ENCODE results near the gene B4GALNT1. TPM values are rescaled to one million over a fixed set of nuclear protein-coding genes. Genes with fewer than 3 reads are reported as not detected.
"Not testable (repeated sequence)": the region's sequence is repeated elsewhere in the genome, so short reads cannot be mapped to it uniquely, and the experiment has no call there.

The B4GALNT1 gene
- total RNA-seq, 2 experiments from 2014 or later: 2.4 to 8.2 TPM

- ATAC-seq (peak; percentile 98), DNase-seq (peak; percentile 89)
- H3K36me3 Mint-ChIP-seq: peaks cover 8% of the 10 kb centered on the region
- H3K4me1 Mint-ChIP-seq: peaks cover 22% of the 10 kb centered on the region
- H3K27me3 Mint-ChIP-seq: no peaks in the 10 kb centered on the region
- CTCF ChIA-PET: interaction anchor here (0.6 to 5.8 kb wide), 15 partner anchors 9 to 349 kb away, joined by 3 to 77 read pairs (median 5); partner anchors contain the start of genes ARHGEF25, B4GALNT1 and OS9
- H3K27ac Mint-ChIP-seq: peak within 1 kb of the TSS; percentile 81
- no peaks in the 10 kb centered on the region for H3K9me3 Mint-ChIP-seq (ENCODE audit: low read depth)
- peak within 1 kb of the TSS; percentile 83 for H3K4me3 Mint-ChIP-seq
These were observed 41.9 kb downstream of the B4GALNT1 start, which contains the start of gene PIP4K2C for GRCh38 chr12:57590864-57591781. TSS of gene PIP4K2C (plus strand) at chr12:57591192. CDS start at chr12:57591290, 98 bp downstream.

DNA sequence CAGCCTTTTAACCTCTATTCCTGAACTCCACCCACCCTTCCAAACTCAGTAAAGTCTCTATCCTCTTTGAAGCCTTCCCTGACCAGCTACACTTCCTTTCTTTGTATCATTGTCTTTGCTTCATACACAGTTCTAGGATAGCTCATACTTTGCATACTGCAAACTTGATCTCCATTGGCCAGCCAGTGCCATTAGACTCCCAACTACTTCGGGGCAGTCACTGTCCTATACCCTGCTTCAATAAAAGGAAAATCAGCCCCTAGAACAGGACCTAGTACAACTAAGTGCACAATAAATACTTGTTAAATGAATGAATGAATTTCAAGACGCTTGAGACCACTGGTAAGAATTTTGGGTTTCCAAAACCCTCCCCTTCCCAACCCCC is 42.5 kb downstream of the B4GALNT1 start:
- DNase-seq (no peak), ATAC-seq (no peak)
- no peaks in the 10 kb centered on the region for H3K27me3 Mint-ChIP-seq
- no peaks in the 10 kb centered on the region for H3K9me3 Mint-ChIP-seq (ENCODE audit: low read depth)
- peak overlapping the region; percentile 83 for H3K4me3 Mint-ChIP-seq
- H3K4me1 Mint-ChIP-seq: peaks cover 22% of the 10 kb centered on the region
- CTCF ChIA-PET: interaction anchor here (0.8 to 5.8 kb wide), 7 partner anchors 8 to 151 kb away, joined by 3 to 77 read pairs (median 4); partner anchors contain the start of gene B4GALNT1
- H3K27ac Mint-ChIP-seq: peak overlapping the region; percentile 76
- peaks cover 4% of the 10 kb centered on the region for H3K36me3 Mint-ChIP-seq

DNA sequence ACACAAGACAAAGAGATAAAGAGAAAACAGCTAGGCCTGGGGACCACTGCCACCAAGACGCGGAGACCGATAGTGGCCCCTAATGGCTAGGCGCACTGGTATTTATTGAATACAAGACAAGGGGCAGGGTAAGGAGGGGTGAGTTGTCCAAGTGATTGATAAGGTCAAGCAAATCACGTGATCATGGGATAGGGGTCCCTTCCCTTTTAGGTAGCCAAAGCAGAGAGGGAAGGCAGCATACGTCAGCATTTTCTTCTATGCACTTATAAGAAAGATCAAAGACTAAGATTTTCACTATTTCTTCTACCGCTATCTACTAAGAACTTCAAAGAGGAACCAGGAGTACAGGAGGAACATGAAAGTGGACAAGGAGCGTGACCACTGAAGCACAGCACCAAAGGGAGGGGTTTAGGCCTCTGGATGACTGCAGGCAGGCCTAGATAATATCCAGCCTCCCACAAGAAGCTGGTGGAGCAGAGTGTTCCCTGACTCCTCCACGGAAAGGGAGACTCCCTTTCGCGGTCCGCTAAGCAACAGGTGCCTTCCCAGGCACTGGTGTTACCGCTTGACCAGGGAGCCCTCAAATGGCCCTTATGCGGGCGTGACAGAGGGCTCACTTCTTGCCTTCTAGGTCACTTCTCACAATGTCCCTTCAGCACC is 43.9 kb downstream of the B4GALNT1 start:
- not testable (repeated sequence) for ATAC-seq; DNase-seq; H3K36me3 Mint-ChIP-seq; H3K27ac Mint-ChIP-seq; H3K27me3 Mint-ChIP-seq; H3K4me3 Mint-ChIP-seq; H3K9me3 Mint-ChIP-seq (ENCODE audit: low read depth)
- CTCF ChIA-PET: interaction anchor here (1.5 kb wide), 2 partner anchors 44 to 153 kb away, joined by 3 read pairs; partner anchors contain the start of gene B4GALNT1
- H3K4me1 Mint-ChIP-seq: peaks cover 22% of the 10 kb centered on the region

- Mint-ChIP-seq H3K27me3 (no peaks in the 10 kb centered on the region), H3K4me1 (peaks cover 14% of the 10 kb centered on the region), H3K27ac (no peak overlapping the region), H3K36me3 (no peaks in the 10 kb centered on the region), H3K4me3 (no peak overlapping the region), H3K9me3 (ENCODE audit: low read depth) (no peaks in the 10 kb centered on the region)
- ATAC-seq (no peak), DNase-seq (no peak)
- CTCF ChIA-PET: interaction anchor here (1.6 kb wide), 1 partner anchor 40 kb away, joined by 3 read pairs; no protein-coding TSS in a partner anchor
These were observed 46.1 kb downstream of the B4GALNT1 start for GRCh38 chr12:57586832-57587429.

DNA sequence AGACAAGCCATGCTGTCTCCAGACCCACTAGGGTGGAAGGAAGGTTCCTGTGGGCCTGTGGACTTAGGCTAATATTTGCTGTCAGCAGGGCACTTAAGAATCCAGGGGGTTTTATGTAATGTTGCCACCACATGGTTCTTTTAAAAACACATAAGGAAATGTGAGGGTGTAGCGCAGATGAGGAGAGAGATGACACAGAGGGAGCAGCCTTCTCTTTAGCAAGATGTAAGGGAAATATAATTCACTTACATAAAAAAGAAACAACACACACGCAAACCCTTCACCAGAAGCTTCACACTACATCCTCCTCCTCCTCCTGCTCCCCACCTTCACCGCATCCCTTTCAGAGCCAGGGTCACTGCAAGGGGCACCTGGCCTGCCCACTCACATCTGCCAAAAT is 46.9 kb downstream of the B4GALNT1 start:
- ATAC-seq: no peak
- H3K4me3 Mint-ChIP-seq: no peak overlapping the region
- no peaks in the 10 kb centered on the region for H3K36me3 Mint-ChIP-seq
- no peak overlapping the region for H3K27ac Mint-ChIP-seq
- H3K9me3 Mint-ChIP-seq (ENCODE audit: low read depth): no peaks in the 10 kb centered on the region
- H3K4me1 Mint-ChIP-seq: peaks cover 10% of the 10 kb centered on the region
- no peaks in the 10 kb centered on the region for H3K27me3 Mint-ChIP-seq
- no peak for DNase-seq
- CTCF ChIA-PET: interaction anchor here (1.1 to 7.6 kb wide), 8 partner anchors 11 to 171 kb away, joined by 3 to 148 read pairs (median 7); partner anchors contain the start of gene B4GALNT1

- CTCF ChIA-PET: interaction anchor here (0.6 to 7.6 kb wide), 18 partner anchors 8 to 294 kb away, joined by 3 to 148 read pairs (median 4); partner anchors contain the start of genes B4GALNT1, DDIT3, DTX3 and OS9
- DNase-seq: no peak
- H3K9me3 Mint-ChIP-seq (ENCODE audit: low read depth): no peaks in the 10 kb centered on the region
- peaks cover 4% of the 10 kb centered on the region for H3K4me1 Mint-ChIP-seq
- H3K4me3 Mint-ChIP-seq: no peak overlapping the region
- H3K36me3 Mint-ChIP-seq: no peaks in the 10 kb centered on the region
- no peak overlapping the region for H3K27ac Mint-ChIP-seq
- no peaks in the 10 kb centered on the region for H3K27me3 Mint-ChIP-seq
- no peak for ATAC-seq
These were observed 47.8 kb downstream of the B4GALNT1 start for GRCh38 chr12:57585156-57585555.

DNA sequence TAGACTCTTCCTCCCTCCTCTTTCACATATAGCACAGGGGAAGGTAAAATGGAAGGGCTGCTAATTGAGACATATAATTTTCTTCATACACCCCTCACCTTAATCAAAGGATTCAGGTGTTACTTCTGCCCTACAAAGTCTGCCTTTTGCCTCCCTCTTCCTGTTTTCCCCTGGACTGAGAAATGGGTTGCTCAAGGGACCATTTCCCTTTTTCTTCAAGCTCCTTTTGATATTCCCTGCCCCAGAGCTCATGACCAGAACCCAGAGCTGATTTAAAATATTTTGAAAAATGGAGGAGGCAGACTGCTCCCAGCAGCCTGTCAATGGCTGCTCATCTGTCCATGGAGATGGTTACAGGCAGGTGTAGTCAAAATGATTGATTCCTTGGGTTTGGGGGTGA is 48.3 kb downstream of the B4GALNT1 start:
- Mint-ChIP-seq H3K36me3 (no peaks in the 10 kb centered on the region), H3K27me3 (no peaks in the 10 kb centered on the region), H3K4me1 (peaks cover 4% of the 10 kb centered on the region), H3K9me3 (ENCODE audit: low read depth) (no peaks in the 10 kb centered on the region), H3K4me3 (no peak overlapping the region), H3K27ac (no peak overlapping the region)
- CTCF ChIA-PET: interaction anchor here (0.6 to 7.6 kb wide), 18 partner anchors 9 to 294 kb away, joined by 3 to 148 read pairs (median 10); partner anchors contain the start of genes B4GALNT1, DDIT3, DTX3 and OS9
- DNase-seq (no peak), ATAC-seq (no peak)

GRCh38 chr12:57584050-57584449 is 49.0 kb downstream of the B4GALNT1 start:
- no peaks in the 10 kb centered on the region for H3K36me3 Mint-ChIP-seq
- no peak for DNase-seq
- H3K27ac Mint-ChIP-seq: no peak overlapping the region
- no peak overlapping the region for H3K4me3 Mint-ChIP-seq
- peaks cover 4% of the 10 kb centered on the region for H3K4me1 Mint-ChIP-seq
- H3K9me3 Mint-ChIP-seq (ENCODE audit: low read depth): no peaks in the 10 kb centered on the region
- H3K27me3 Mint-ChIP-seq: no peaks in the 10 kb centered on the region
- CTCF ChIA-PET: interaction anchor here (0.8 to 7.6 kb wide), 31 partner anchors 9 to 295 kb away, joined by 3 to 148 read pairs (median 6); partner anchors contain the start of genes B4GALNT1, DDIT3, DTX3 and OS9
- no peak for ATAC-seq

DNA sequence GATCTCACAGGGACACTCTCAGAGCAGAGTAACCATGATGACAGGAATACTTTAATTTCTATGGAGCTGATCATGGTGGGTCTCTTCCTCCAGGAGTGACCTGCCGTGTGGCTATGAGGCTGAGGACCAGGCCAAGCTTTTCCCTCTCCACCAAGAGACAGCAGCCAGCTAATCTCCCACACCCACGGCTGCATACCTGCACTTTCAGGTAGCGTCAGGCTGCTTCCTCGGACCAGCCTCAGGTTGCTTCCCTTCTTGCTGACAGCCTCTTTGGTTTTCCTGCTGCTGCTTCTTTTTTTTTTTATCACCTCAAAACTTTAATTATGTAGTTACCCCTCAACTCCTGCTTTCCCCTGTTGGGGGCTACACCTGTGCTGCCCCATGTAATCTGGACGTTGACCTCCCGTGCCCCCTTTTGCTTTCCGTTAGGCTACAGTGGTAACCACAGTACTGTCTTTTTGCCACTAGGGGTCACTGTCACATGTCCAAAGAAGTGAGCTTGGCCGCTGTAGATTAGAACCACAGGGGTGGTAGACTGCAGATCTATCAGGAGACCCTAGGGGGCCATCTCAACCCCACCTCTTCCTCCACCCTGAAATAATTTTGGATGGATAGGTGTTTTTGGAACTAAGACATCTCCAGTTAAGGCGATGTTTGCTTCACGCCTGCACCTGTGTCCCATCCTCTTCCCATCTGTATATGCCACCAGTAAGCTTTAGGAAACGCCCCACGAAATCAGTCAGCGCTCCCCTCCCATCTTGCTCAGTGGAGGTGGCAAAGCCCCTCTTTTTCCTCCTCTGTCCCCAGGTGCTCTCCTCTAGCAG is 49.8 kb downstream of the B4GALNT1 start:
- ATAC-seq (peak; percentile 99), DNase-seq (peak; percentile 82)
- CTCF ChIA-PET: interaction anchor here (0.6 to 7.6 kb wide), 51 partner anchors 9 to 424 kb away, joined by 3 to 148 read pairs (median 4); partner anchors contain the start of genes B4GALNT1, DCTN2, DTX3 and GLI1
- H3K27me3 Mint-ChIP-seq: no peaks in the 10 kb centered on the region
- no peaks in the 10 kb centered on the region for H3K9me3 Mint-ChIP-seq (ENCODE audit: low read depth)
- no peak overlapping the region for H3K27ac Mint-ChIP-seq
- H3K36me3 Mint-ChIP-seq: no peaks in the 10 kb centered on the region
- peaks cover 4% of the 10 kb centered on the region for H3K4me1 Mint-ChIP-seq
- no peak overlapping the region for H3K4me3 Mint-ChIP-seq

DNA sequence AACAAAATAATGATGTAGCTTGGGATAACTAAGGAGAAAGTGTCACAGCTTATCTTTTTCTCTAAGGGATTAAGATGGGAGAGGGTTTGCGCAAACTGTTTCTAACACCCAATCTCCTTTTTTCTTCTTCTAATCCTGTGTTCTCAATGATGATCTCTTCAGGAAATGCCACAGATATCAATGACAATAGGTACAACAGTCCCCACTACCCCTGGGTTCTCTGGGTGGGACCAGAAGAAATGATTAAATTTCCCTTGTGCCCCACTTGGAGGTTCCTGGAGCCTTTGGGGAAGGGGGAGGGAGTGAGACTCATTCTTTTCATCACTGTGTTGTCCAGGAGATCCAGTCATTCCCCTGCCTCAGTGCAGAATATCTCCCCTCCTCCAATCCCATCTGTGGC is 50.6 kb downstream of the B4GALNT1 start:
- CTCF ChIA-PET: interaction anchor here (0.8 to 7.6 kb wide), 19 partner anchors 8 to 316 kb away, joined by 3 to 148 read pairs (median 12); partner anchors contain the start of genes B4GALNT1, GLI1, OS9 and PIP4K2C
- DNase-seq: no peak
- H3K36me3 Mint-ChIP-seq: no peaks in the 10 kb centered on the region

GRCh38 chr12:57581802-57582201 is 51.2 kb downstream of the B4GALNT1 start:
- no peaks in the 10 kb centered on the region for H3K27me3 Mint-ChIP-seq
- no peaks in the 10 kb centered on the region for H3K36me3 Mint-ChIP-seq
- CTCF ChIA-PET: interaction anchor here (0.8 to 7.6 kb wide), 11 partner anchors 10 to 160 kb away, joined by 3 to 148 read pairs (median 25); partner anchors contain the start of genes B4GALNT1, GLI1, OS9 and PIP4K2C
- no peak for ATAC-seq
- H3K9me3 Mint-ChIP-seq (ENCODE audit: low read depth): no peaks in the 10 kb centered on the region
- no peak overlapping the region for H3K4me3 Mint-ChIP-seq
- DNase-seq: no peak
- H3K27ac Mint-ChIP-seq: no peak overlapping the region
- peaks cover 4% of the 10 kb centered on the region for H3K4me1 Mint-ChIP-seq

More for the DNA sequence above, 50.6 kb downstream of the B4GALNT1 start:
- Mint-ChIP-seq H3K9me3 (ENCODE audit: low read depth) (no peaks in the 10 kb centered on the region), H3K4me1 (peaks cover 4% of the 10 kb centered on the region), H3K4me3 (no peak overlapping the region), H3K27me3 (no peaks in the 10 kb centered on the region), H3K27ac (no peak overlapping the region)
- ATAC-seq: no peak

GRCh38 chr12:57580466-57580795 is 52.6 kb downstream of the B4GALNT1 start:
- CTCF ChIA-PET: interaction anchor here (0.7 to 7.6 kb wide), 6 partner anchors 9 to 60 kb away, joined by 3 to 148 read pairs (median 52); partner anchors contain the start of genes B4GALNT1, DDIT3 and PIP4K2C
- no peak overlapping the region for H3K27ac Mint-ChIP-seq
- no peaks in the 10 kb centered on the region for H3K36me3 Mint-ChIP-seq
- DNase-seq (no peak), ATAC-seq (no peak)
- H3K4me1 Mint-ChIP-seq: peaks cover 4% of the 10 kb centered on the region
- no peaks in the 10 kb centered on the region for H3K27me3 Mint-ChIP-seq
- H3K9me3 Mint-ChIP-seq (ENCODE audit: low read depth): no peaks in the 10 kb centered on the region
- no peak overlapping the region for H3K4me3 Mint-ChIP-seq
